Activated CD8-positive, alpha-beta memory T cell treated with anti-CD3 and anti-CD28 coated beads for 36 hours (primary cell): ENCODE data around the gene CLEC9A. TPM values are rescaled to one million over a fixed set of nuclear protein-coding genes. Genes with fewer than 3 reads are reported as not detected.

ENCODE experiments used
- CTCF ChIA-PET: fragments of 350-600 bp; sonication (Branson Sonifier 250); formaldehyde crosslinking; loops from one replicate; lab custom pipeline; 2021; ENCODE audit warnings: antibody characterized with exemption; lab: Charles Lee
- POLR2A ChIA-PET: fragments of 350-600 bp; sonication (Branson Sonifier 250); formaldehyde crosslinking; loops from one replicate; lab custom pipeline; 2021; ENCODE audit warnings: antibody characterized with exemption; lab: Charles Lee
- total RNA-seq, 2 experiments: library from RNA; stranded (reverse); gene quantifications; one replicate each; pipeline ENCODE4 v1.2.3, GENCODE V29; 2021

Gene CLEC9A
- total RNA-seq, 2 experiments from 2014 or later = not detected

GRCh38 chr12:10098791-10099190 is 68.3 kb downstream of the CLEC9A start, which contains the start of gene CLEC1A:
TSS of gene CLEC1A (minus strand) at chr12:10098985. CDS start at chr12:10098922, 63 bp downstream.
- POLR2A ChIA-PET = no interaction called here
- CTCF ChIA-PET = no interaction called here

- ChIA-PET CTCF (no interaction called here), POLR2A (no interaction called here)
These were observed 70.6 kb downstream of the CLEC9A start for GRCh38 chr12:10101042-10101579.

- ChIA-PET POLR2A (no interaction called here), CTCF (no interaction called here)
These were observed 71.3 kb downstream of the CLEC9A start for GRCh38 chr12:10101648-10102220.

GRCh38 chr12:10102322-10102721 is 71.8 kb downstream of the CLEC9A start:
- ChIA-PET POLR2A (no interaction called here), CTCF (no interaction called here)

- ChIA-PET POLR2A (no interaction called here), CTCF (no interaction called here)
These were observed 79.9 kb downstream of the CLEC9A start for GRCh38 chr12:10110256-10110844.

GRCh38 chr12:10111451-10111850 is 81.0 kb downstream of the CLEC9A start:
- POLR2A ChIA-PET = no interaction called here
- CTCF ChIA-PET = no interaction called here

GRCh38 chr12:10113075-10113474 is 82.6 kb downstream of the CLEC9A start:
- ChIA-PET POLR2A (no interaction called here), CTCF (no interaction called here)

GRCh38 chr12:10113920-10114319 is 83.4 kb downstream of the CLEC9A start:
- CTCF ChIA-PET = no interaction called here
- POLR2A ChIA-PET = no interaction called here

- CTCF ChIA-PET = no interaction called here
- POLR2A ChIA-PET = no interaction called here
These were observed 84.8 kb downstream of the CLEC9A start for GRCh38 chr12:10115311-10115710.

Other genes with a start within 250 kb of the CLEC9A start
- not detected for gene KLRF1, start 203.2 kb upstream of the CLEC9A start, total RNA-seq
- 10 to 100 TPM in 1 of 2 experiments, 1 to 10 TPM in 1; 10.0 to 10.8 TPM for gene CLEC2B, start 161.3 kb upstream of the CLEC9A start, total RNA-seq
- not detected for gene KLRF2, start 149.2 kb upstream of the CLEC9A start, total RNA-seq
- not detected for gene CLEC2A, start 98.3 kb upstream of the CLEC9A start, total RNA-seq
- gene CLEC12A, start 59.3 kb upstream of the CLEC9A start, total RNA-seq = not detected
- not detected for gene CLEC1B, start 31.6 kb upstream of the CLEC9A start, total RNA-seq
- gene CLEC12B, start 20.1 kb upstream of the CLEC9A start, total RNA-seq = not detected
- gene CLEC1A, start 68.3 kb downstream of the CLEC9A start, total RNA-seq = not detected
- not detected for gene CLEC7A, start 99.5 kb downstream of the CLEC9A start, total RNA-seq
- gene OLR1, start 141.4 kb downstream of the CLEC9A start, total RNA-seq = not detected
- not detected for gene TMEM52B, start 148.3 kb downstream of the CLEC9A start, total RNA-seq
- 10 to 100 TPM; 12.7 to 16.8 TPM for gene GABARAPL1, start 182.2 kb downstream of the CLEC9A start, total RNA-seq